Endodermal cell (in vitro differentiated cells): ENCODE data around the gene RNF223. TPM values are rescaled to one million over a fixed set of nuclear protein-coding genes. Genes with fewer than 3 reads are reported as not detected.

Source experiments
- DNase-seq: peaks from one replicate; pipeline ENCODE4 v3.0.0-alpha.2; 2017
- H3K27ac ChIP-seq: 2 replicates; pipeline ENCODE4 v1.5.1; 2013; ENCODE audit warnings: mild to moderate bottlenecking, low read depth, low read length, moderate library complexity
- H3K27me3 ChIP-seq: 2 replicates; pipeline ENCODE4 v1.6.1; 2013; ENCODE audit warnings: mild to moderate bottlenecking, low read length, moderate library complexity; ENCODE audit not compliant: insufficient read depth, control insufficient read depth, poor library complexity, severe bottlenecking
- H3K36me3 ChIP-seq: 2 replicates; pipeline ENCODE4 v1.7.0; 2013; ENCODE audit warnings: mild to moderate bottlenecking, low read length, moderate library complexity; ENCODE audit not compliant: control insufficient read depth, insufficient read depth
- H3K4me1 ChIP-seq: one replicate; pipeline ENCODE4 v1.7.0; 2013; ENCODE audit warnings: low read length; ENCODE audit not compliant: control insufficient read depth, insufficient read depth
- H3K4me3 ChIP-seq: 2 replicates; pipeline ENCODE4 v1.5.1; 2013; ENCODE audit warnings: mild to moderate bottlenecking, low read length, moderate library complexity
- H3K9ac ChIP-seq: 2 replicates; pipeline ENCODE4 v1.6.1; 2013; ENCODE audit warnings: mild to moderate bottlenecking, low read length, moderate library complexity; ENCODE audit not compliant: poor library complexity, severe bottlenecking; ENCODE audit errors: extremely low read depth
- H3K9me3 ChIP-seq: 2 replicates; pipeline ENCODE4 v1.6.1; 2013; ENCODE audit warnings: mild to moderate bottlenecking, low read length, moderate library complexity; ENCODE audit not compliant: control insufficient read depth
- H3K27ac Mint-ChIP-seq: 2 replicates; pipeline ENCODE4 v1.8.0; 2020; ENCODE audit warnings: mixed read lengths
- H3K27me3 Mint-ChIP-seq: 2 replicates; pipeline ENCODE4 v1.8.0; 2021; ENCODE audit warnings: mild to moderate bottlenecking, mixed read lengths; ENCODE audit not compliant: insufficient read depth
- H3K36me3 Mint-ChIP-seq: 2 replicates; pipeline ENCODE4 v1.8.0; 2020; ENCODE audit warnings: low read depth, mixed read lengths
- H3K4me1 Mint-ChIP-seq: 2 replicates; pipeline ENCODE4 v1.8.0; 2020; ENCODE audit warnings: mixed read lengths
- H3K4me3 Mint-ChIP-seq: 2 replicates; pipeline ENCODE4 v1.8.0; 2020; ENCODE audit warnings: mild to moderate bottlenecking, moderate library complexity, mixed read lengths
- H3K9me3 Mint-ChIP-seq: 2 replicates; pipeline ENCODE4 v1.8.0; 2020; ENCODE audit warnings: mild to moderate bottlenecking, mixed read lengths
- WGBS, 2 experiments: methylation state at CpG; one replicate each; pipeline versions ENCODE4 v1.1.5 to v1.1.7; 2013; ENCODE audit warnings: missing lambda C conversion rate in 2 of 2, mixed read lengths in 1 of 2; ENCODE audit not compliant: insufficient coverage in 1 of 2, insufficient read length in 1 of 2; 5-methylcytosine and 5-hydroxymethylcytosine counted together
- total RNA-seq, 2 donors: library from RNA; stranded (reverse); fragmentation: NEBNext Ultra II Directional in 1 of 2; extraction: Animal tissue kit (Norgen Biotek cat#: 25700) in 1 of 2; gene quantifications; 2 replicates in 1 of 2; 3 replicates in 1 of 2; pipeline ENCODE4 v1.2.1, GENCODE V29; 2021
- TF ChIP-seq, protein P1 (sequence below): fragments of 200-600 bp; sonication (generic); conservative IDR thresholded peaks from 2 replicates; pipeline ENCODE4 v1.5.0; 2021; ENCODE audit warnings: antibody characterized with exemption, mild to moderate bottlenecking

Gene RNF223
- total RNA-seq, 2 donors from 2014 or later: not detected

GRCh38 chr1:1044455-1045078 lies 29.5 kb downstream of the RNF223 start:
- Histone ChIP-seq H3K36me3 (peaks cover 29% of the 10 kb centered on the region), H3K27me3 (peaks cover 6% of the 10 kb centered on the region), H3K4me3 (no peak overlapping the region), H3K27ac (no peak overlapping the region), H3K9ac (no peak overlapping the region), H3K9me3 (no peaks in the 10 kb centered on the region), H3K4me1 (no peaks in the 10 kb centered on the region)
- H3K27ac Mint-ChIP-seq: no peak overlapping the region
- H3K9me3 Mint-ChIP-seq: no peaks in the 10 kb centered on the region
- 95 to 96% methylated on average over 33 to 34 of the region's 34 CpGs for WGBS, 2 experiments
- H3K36me3 Mint-ChIP-seq: peaks cover 34% of the 10 kb centered on the region
- H3K4me1 Mint-ChIP-seq: peaks cover 3% of the 10 kb centered on the region
- DNase-seq: no peak
- TF ChIP-seq, protein P1, sequence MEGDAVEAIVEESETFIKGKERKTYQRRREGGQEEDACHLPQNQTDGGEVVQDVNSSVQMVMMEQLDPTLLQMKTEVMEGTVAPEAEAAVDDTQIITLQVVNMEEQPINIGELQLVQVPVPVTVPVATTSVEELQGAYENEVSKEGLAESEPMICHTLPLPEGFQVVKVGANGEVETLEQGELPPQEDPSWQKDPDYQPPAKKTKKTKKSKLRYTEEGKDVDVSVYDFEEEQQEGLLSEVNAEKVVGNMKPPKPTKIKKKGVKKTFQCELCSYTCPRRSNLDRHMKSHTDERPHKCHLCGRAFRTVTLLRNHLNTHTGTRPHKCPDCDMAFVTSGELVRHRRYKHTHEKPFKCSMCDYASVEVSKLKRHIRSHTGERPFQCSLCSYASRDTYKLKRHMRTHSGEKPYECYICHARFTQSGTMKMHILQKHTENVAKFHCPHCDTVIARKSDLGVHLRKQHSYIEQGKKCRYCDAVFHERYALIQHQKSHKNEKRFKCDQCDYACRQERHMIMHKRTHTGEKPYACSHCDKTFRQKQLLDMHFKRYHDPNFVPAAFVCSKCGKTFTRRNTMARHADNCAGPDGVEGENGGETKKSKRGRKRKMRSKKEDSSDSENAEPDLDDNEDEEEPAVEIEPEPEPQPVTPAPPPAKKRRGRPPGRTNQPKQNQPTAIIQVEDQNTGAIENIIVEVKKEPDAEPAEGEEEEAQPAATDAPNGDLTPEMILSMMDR: no peak
- H3K4me3 Mint-ChIP-seq: no peak overlapping the region
- peaks cover 12% of the 10 kb centered on the region for H3K27me3 Mint-ChIP-seq

- Mint-ChIP-seq H3K36me3 (peaks cover 34% of the 10 kb centered on the region), H3K27me3 (peaks cover 19% of the 10 kb centered on the region), H3K4me3 (no peak overlapping the region), H3K27ac (no peak overlapping the region), H3K4me1 (peaks cover 4% of the 10 kb centered on the region), H3K9me3 (no peaks in the 10 kb centered on the region)
- 95 to 96% methylated on average over 28 to 33 of the region's 33 CpGs for WGBS, 2 experiments
- no peak for DNase-seq
- Histone ChIP-seq H3K4me1 (no peaks in the 10 kb centered on the region), H3K36me3 (peaks cover 29% of the 10 kb centered on the region), H3K27ac (no peak overlapping the region), H3K27me3 (peaks cover 12% of the 10 kb centered on the region), H3K4me3 (no peak overlapping the region), H3K9ac (no peak overlapping the region), H3K9me3 (no peaks in the 10 kb centered on the region)
- TF ChIP-seq, protein P1: no peak
Measured at GRCh38 chr1:1043921-1044320, 30.2 kb downstream of the RNF223 start.

GRCh38 chr1:1043411-1043810 lies 30.7 kb downstream of the RNF223 start:
- Histone ChIP-seq H3K4me3 (no peak overlapping the region), H3K4me1 (no peaks in the 10 kb centered on the region), H3K27me3 (peaks cover 18% of the 10 kb centered on the region), H3K9me3 (no peaks in the 10 kb centered on the region), H3K36me3 (peaks cover 29% of the 10 kb centered on the region), H3K9ac (no peak overlapping the region), H3K27ac (no peak overlapping the region)
- Mint-ChIP-seq H3K4me3 (no peak overlapping the region), H3K9me3 (no peaks in the 10 kb centered on the region), H3K27ac (no peak overlapping the region), H3K36me3 (peaks cover 39% of the 10 kb centered on the region), H3K27me3 (peaks cover 24% of the 10 kb centered on the region), H3K4me1 (peaks cover 6% of the 10 kb centered on the region)
- 96 to 99% methylated on average over 20 to 27 of the region's 27 CpGs for WGBS, 2 experiments
- DNase-seq: no peak
- TF ChIP-seq, protein P1: no peak
